GM12801 (cell line): ENCODE data around the gene NPR2.

ENCODE experiments used
- CTCF ChIP-seq: IDR thresholded peaks from one replicate; pipeline ENCODE4 v1.5.1; 2011; ENCODE audit warnings: control low read depth; ENCODE audit not compliant: insufficient read length; ENCODE audit errors: extremely low read depth

NPR2 gene

GRCh38 chr9:35776018-35776417 lies 15.4 kb upstream of the NPR2 start:
- no peak for TF ChIP-seq CTCF

DNA sequence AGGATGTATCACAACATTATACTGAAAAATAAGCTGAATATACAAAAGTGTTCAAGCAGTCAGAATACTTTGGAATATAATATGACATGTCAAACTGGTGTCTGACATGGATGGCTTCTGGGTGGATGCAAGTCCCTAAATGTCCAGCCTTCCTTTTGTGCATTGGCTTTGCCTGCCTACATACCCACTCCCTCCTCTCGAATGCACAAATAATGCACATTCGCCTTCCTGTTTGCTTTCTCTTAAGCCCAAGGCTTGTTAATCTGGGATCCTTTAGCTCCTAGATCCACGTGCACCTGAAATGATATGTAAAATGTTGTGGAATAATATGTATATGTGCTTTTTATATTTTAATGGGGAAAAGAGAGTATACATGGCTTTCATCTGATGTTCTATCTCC lies 12.9 kb upstream of the NPR2 start:
- TF ChIP-seq CTCF: no peak

DNA sequence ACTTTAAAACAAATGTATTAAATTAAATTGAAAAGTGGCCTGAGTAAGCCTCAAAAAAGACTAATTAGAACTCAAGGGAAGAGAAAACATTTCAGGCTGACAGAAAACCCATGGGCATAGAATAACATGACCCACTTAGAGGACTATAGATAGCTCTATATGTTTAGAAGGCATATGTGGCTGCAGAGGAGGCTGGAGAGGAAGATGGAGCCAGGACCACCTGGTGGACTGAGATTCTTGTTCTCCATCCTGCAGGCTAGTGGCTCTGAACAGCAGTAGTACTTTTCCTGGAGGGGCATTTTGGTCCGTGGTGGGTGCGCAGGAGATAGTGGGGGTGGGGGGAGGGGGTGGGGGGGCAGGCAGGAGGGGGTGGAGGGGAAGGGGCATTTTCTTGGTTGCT lies 10.3 kb upstream of the NPR2 start:
- no peak for TF ChIP-seq CTCF

GRCh38 chr9:35783418-35783817 lies 8.0 kb upstream of the NPR2 start:
- TF ChIP-seq CTCF: no peak

GRCh38 chr9:35789541-35789940 lies 1.9 kb upstream of the NPR2 start:
- TF ChIP-seq CTCF: no peak

DNA sequence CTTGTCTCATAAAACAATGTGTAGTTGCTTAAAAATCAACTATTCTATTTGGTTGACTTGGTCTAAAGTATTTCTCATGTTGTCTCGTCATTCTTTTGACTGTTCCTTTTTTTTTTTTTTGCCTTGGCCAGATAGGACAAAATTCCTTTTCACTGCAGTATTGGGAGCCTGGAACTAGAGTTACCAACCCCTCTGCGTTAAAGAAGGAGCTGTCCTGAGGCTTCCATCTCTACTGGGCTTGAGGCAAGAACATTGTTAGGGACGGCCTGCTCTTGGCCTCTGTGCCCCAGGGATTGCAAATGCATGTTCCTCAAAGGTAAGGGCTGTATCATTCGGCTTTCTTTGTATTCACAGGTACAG lies 1.4 kb upstream of the NPR2 start:
- TF ChIP-seq CTCF: no peak

DNA sequence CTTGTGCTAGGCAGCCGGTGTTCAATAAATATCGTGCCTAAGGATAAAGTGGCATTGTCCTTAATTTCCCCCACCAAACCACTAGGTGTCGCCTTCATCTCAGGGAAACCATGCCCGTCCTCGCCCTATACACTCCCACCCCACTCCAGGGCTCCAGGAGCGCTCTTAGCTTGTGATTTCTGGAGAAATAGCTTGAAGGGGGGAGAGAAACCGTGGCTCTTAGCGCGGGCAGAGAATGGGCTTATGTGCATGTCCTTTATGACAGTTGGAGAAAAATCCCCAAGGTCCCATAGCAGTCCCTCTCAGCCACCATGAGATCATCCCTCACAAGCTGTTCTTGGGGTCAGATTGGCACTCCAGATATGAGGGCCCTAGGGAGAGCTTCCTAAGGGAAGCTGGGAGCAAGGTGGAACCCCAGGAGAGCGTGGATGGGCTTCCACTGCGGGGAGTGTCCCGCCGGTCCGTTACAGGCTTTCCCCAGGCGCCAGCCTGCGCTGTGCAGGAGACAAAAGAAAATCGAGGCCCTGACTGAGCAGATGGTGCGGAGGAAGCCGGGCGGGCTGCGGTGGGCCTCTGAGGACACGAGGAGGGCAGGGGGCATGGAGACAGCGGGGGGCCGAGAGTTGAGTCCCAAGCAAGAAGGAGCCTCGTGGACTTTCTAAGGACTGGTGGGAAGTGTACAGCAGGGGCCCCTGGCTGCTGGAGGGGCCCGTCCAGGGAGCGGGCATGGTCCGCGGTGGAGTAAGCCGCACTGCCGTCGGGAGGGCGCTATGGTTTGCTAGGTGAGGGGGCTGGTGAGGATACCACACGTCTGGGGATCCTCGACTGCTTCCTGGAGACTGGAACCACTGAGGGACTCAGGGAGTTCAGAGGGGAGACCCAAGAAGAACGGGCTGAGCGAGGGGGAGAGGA lies 750 bp upstream of the NPR2 start:
- peak; percentile 82 for TF ChIP-seq CTCF
